CD4-positive, alpha-beta T cell treated with Interleukin-6 at 100 ng/mL for 8 hours (primary cell): ENCODE data around the gene RCC2.

Source experiments
- DNase-seq: peaks from one replicate; pipeline ENCODE4 v3.0.0-alpha.2; 2020; ENCODE audit warnings: mixed read lengths, low spot score

Gene RCC2

DNA sequence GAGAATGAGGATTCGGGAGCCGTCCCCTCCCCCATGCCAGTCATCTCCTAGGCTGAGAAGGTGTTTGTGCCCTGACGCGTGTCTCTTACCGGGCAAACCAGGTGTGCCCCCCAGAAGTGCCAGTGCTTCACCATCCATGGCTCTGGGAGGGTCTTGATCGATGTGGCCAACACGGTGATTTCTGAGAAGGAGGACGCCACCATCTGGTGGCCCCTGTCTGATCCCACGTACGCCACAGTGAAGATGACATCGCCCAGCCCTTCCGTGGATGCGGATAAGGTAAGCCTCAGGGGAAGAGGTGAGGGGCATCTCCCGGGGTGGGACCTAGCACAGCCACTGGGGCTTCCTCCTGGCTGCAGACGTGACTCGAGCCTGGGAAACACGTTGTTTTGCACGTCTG is 66.5 kb downstream of the RCC2 start:
- DNase-seq: no peak

DNA sequence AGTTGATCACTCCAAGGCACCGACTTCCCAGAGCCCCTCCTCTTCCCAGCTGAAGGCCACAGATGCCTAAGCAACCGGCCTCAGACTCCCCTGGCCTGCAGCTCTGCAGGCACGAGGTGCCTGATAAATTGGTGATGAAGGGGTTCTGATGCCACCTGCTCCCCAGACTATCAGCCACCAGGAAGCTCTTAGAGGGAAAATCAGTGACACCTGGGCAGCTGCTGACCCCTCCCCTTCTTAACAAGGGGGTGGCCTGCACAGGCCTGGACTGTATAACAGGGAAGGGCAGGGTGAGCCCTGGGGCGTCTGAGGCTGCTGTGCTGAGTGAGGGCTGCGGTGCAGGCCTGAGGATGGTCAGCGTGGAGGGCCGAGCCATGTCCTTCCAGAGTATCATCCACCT is 67.6 kb downstream of the RCC2 start, which contains the start of gene PADI6:
Gene PADI6, plus strand, starts transcription at position 301 of the 400 bp plus-strand sequence. Its CDS starts 50 bp downstream, at position 351.
- DNase-seq: no peak

DNA sequence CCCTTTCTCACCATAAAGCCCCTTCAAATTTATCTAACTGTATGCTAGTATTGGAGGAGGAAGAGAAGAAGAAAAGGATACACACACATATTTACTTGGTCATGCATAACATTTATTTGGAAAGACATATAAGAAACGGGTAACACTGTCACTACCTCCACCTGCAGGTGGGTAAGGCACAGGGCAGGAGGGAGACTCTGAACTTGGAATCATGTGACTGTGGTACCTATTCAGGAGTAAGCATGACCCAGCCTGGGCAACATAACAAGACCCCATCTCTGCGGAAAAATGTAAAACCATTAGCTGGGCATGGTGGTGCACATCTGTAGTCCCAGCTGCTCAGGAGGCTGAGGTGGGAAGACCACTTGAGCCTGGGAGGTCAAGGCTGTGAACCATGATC is 68.9 kb downstream of the RCC2 start:
- DNase-seq: no peak

DNA sequence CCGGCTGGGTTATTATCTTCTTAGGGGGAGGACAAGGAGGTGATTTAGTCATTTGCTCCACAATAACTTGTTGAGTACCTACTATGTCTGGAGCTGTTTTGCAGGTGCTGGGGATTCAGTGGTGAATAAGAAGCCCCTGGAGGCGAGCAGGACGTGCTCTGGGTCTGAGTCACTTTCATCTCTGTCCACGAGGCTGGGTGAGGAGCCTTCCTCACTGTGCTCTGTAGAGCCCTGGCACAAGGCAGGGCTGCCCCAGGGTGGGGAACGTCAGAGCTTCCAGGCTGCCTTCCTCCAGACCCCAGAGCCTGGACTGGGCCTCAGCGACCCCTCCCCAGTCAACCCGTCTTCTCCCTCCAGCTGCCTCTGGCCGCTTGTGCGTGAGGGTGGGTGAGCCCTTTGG is 70.0 kb downstream of the RCC2 start:
- no peak for DNase-seq

DNA sequence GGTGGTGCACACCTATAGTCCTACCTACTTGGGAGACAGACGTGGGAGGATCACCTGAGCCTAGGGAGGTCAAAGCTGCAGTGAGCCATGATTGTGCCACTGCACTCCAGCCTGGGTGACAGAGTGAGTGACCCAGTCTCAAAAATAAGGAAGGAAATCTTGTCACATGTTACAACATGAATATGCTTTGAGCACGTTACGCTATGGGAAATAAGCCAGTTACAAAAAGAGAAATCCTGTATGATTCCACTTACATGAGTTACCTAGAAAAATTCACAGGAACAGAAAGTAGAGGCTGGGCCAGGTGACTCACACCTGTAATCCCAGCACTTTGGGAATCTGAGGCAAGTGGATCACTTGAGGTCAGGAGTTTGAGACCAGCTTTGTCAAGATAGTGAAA is 74.2 kb downstream of the RCC2 start:
- no peak for DNase-seq

DNA sequence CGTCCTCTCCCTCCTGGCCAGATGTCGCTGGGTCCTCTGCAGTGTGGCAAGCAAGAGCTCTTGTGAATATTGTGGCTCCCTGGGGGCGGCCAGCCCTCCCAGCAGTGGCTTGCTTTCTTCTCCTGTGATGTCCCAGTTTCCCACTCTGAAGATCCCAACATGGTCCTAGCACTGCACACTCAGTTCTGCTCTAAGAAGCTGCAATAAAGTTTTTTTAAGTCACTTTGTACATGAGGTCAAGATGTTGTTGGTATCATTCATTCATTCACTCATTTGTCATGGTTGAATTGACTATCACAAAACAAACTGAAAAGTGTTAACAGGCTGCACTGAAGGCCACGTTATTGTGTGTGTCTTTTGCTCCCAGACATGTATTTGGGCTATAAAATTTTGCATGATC is 75.7 kb downstream of the RCC2 start:
- no peak for DNase-seq

DNA sequence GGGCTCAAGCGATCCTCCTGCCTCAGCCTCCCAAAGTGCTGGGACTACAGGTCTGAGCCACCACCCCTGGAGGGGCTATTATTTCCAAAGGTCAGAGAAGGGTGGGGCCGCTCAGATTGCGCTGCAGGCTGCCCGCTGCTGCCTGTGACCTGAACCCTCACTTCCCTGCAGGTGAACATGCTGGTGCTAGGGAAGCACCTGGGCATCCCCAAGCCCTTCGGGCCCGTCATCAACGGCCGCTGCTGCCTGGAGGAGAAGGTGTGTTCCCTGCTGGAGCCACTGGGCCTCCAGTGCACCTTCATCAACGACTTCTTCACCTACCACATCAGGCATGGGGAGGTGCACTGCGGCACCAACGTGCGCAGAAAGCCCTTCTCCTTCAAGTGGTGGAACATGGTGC is 76.1 kb downstream of the RCC2 start:
- no peak for DNase-seq

DNA sequence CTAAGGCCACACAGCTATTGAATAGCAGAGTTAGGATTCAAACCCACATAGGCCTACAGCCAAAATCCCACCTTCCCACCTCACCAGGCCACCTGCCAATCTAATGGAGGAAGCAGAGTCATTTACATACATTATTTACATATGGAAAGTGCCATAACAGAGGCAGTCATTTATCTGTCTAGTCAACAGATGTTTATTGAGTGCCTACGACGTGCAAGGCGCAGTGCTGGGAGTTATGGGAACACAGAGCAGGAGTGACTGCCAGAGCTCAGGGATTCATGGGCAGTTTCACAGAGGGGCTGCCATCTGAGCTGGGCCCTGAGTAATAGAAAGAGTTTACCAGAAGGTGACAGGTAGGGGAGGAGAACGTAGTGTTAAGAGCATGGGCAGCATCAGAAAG is 77.8 kb downstream of the RCC2 start:
- no peak for DNase-seq

DNA sequence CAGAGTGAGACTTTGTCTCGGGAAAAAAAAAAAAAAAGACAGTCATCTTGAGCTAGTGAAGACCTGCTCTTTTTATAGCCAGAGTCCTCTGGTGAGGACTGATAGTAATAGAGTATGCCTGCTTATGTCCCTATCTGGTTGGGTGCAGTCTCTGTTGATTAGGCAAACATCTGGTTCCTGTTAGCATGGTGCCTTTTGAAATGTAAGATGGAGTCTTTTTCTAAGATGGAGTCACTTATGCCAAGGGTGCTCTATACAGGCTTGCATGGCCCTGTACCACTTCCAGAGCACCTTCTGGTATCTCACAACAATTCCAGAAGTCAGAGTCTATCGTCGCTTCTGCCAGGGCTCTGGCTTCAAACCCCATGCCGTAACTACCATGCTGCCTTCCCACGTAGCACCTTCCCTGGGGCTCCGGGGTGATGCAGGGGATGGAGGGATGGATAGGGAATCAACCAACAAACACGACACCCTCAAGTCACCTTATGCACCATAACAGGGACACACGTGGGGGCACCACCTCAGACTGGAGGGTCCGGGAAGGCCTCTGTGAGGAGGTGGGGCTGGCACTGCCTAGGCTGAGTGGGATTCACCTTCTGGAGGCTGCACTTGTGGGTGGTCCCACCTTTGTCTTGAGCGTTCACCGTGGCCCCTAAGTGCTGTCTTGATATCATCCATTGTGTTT is 79.1 kb downstream of the RCC2 start:
- DNase-seq: no peak

DNA sequence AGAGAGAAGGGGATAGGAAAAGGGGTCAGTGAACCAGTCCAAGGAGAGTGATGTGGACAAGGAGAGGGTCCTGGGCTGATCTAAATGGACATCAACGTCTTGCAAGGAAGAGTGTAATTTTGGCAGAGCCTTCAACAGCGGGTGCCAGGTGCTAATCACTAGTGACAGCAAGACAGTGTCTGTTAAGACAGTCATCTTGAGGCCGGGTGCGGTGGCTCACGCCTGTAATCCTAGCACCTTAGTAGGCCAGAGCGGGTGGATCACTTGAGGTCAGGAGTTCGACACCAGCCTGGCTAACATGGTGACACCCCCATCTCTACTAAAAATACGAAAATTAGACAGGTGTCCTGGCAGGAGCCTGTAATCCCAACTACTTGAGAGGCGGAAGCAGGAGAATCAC is 79.7 kb downstream of the RCC2 start:
- no peak for DNase-seq

DNA sequence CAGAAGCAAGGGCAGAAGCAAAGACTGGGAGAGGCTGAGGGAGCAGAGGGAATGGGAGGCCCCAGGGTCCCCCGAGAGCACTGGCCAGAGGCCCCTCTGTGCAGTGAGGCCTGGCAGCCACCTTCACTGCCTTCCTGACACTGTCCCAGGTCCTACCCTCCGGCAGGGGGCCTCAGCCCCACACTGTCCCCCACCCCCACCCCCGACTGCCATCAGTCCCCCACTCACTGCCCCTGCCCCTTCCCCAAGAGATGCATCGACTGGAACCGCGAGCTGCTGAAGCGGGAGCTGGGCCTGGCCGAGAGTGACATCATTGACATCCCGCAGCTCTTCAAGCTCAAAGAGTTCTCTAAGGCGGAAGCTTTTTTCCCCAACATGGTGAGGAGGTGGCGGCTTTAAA is 80.4 kb downstream of the RCC2 start:
- no peak for DNase-seq

DNA sequence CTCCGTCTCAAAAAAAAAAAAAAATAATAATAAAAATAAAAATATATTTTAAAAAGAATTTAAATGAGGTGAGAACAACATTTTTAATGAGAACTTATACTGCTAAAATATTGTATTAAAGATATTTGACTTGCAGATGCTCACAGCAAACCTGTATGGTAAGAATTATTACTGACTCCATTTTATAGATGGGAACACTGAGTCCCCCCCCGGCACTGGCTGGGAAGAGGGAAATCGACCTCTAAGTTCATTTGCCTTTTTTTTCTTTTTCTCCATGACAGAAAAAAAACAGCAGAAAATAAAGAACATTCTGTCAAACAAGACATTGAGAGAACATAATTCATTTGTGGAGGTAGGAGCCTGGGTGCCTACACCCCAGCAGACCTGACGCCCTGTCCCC is 80.9 kb downstream of the RCC2 start:
- no peak for DNase-seq
